ENCODE results near the gene SYNRG.

DNA sequence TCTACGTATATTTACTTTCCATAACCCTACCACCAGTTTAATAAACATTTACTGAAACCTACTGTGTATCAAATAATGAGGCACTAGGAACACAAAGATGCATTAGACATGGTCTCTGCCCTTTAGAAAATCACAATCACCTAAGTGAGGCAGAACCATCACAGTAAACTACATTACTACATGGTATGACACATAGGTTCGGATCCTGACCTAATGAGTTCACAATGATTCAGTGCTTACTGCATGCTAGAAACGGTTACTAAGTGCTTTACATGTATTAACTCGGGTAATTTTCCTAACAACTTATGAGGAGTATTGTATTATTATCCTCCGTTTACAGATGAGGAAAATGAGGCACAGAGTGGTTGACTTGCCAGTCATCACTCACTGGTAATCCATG is 5.2 kb upstream of the SYNRG start:
- TF ChIP-seq, protein P1, sequence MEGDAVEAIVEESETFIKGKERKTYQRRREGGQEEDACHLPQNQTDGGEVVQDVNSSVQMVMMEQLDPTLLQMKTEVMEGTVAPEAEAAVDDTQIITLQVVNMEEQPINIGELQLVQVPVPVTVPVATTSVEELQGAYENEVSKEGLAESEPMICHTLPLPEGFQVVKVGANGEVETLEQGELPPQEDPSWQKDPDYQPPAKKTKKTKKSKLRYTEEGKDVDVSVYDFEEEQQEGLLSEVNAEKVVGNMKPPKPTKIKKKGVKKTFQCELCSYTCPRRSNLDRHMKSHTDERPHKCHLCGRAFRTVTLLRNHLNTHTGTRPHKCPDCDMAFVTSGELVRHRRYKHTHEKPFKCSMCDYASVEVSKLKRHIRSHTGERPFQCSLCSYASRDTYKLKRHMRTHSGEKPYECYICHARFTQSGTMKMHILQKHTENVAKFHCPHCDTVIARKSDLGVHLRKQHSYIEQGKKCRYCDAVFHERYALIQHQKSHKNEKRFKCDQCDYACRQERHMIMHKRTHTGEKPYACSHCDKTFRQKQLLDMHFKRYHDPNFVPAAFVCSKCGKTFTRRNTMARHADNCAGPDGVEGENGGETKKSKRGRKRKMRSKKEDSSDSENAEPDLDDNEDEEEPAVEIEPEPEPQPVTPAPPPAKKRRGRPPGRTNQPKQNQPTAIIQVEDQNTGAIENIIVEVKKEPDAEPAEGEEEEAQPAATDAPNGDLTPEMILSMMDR (IDR thresholded peaks at IDR 0.05), result no peak
- no peak for TF ChIP-seq POLR2A (IDR thresholded peaks at IDR 0.05)
- TF ChIP-seq EP300 (IDR thresholded peaks at IDR 0.05; ENCODE audit: low read depth), result no peak
